Spleen (tissue), 7 donors: Measurements from ENCODE around the gene OR2S2.

Experiments
- CTCF ChIP-seq, 11 experiments: fragments of 200-600 bp in 7 of 11; fragments of 450-650 bp in 4 of 11; sonication (generic) in 4 of 11; IDR thresholded peaks in 8 of 11; conservative IDR thresholded peaks in 3 of 11; 1 replicate in 7 of 11; 2 replicates in 4 of 11; pipeline versions ENCODE4 v1.4.0 to v1.8.0; 2016 to 2021; ENCODE audit warnings: antibody characterized with exemption in 11 of 11, inconsistent platforms in 4 of 11, mild to moderate bottlenecking in 1 of 11
- POLR2A ChIP-seq, 3 donors: fragments of 450-650 bp; IDR thresholded peaks; one replicate each; pipeline ENCODE4 v1.5.1; 2017; ENCODE audit warnings: antibody characterized with exemption in 3 of 3, mild to moderate bottlenecking in 1 of 3
- POLR2AphosphoS5 ChIP-seq, 3 donors: sonication (generic); formaldehyde crosslinking; IDR thresholded peaks; one replicate each; pipeline ENCODE4 v1.5.1; 2017; ENCODE audit warnings: antibody characterized with exemption in 3 of 3
- donor health status: DM: no; HTN: no; CAD: no; lungs with moderate emphysema.
- donor health status: DM: no; HTN: no; CAD: no.
- donor health status: DM: no; HTN: no; CAD: no.

GRCh38 chr9:35998333-35998732, 40.4 kb upstream of the OR2S2 start:
- TF ChIP-seq POLR2A (IDR thresholded peaks at IDR 0.05) (no peak), CTCF (IDR thresholded peaks at IDR 0.05 in 8 of 11, conservative IDR thresholded peaks at IDR 0.05 in 3 of 11) (no peak), POLR2AphosphoS5 (IDR thresholded peaks at IDR 0.05) (no peak)
